Measurements from ENCODE around the gene CCDC183. TPM values are rescaled to one million over a fixed set of nuclear protein-coding genes. Genes with fewer than 3 reads are reported as not detected.

The CCDC183 gene
- total RNA-seq, 1 experiment from 2014 or later, result 1.1 TPM

DNA sequence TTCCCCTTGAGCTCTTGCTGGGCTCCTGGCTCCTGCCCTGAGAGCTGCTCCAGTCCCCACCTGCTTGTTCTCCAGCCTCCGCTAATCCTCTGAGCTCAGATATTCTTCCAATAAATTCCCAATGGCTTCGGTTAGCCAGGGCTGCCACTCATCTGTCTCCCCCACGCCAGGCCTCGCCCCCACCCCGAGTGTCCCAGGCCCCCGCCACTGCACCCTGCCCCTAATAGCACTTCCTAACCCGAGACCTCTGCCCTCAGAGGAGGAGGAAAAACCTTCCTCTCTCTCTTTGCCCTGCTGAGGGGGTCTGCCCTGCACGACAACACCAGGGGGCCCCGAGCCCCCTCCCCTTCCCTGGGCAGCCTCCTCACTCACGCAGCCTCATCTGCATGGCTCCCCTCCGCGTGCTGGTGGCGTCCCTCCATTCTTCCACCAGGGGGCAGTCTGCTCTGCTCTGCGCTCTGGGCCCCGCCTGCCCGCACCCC lies 26.4 kb upstream of the CCDC183 start:
- no peak overlapping the region for H2BK20ac ChIP-seq (ENCODE audit: low read depth, low read length, poor library complexity, severe bottlenecking)
- no CpG with 5 or more reads among the region's 16 CpGs for WGBS (ENCODE audit: extremely low coverage, insufficient read length, low lambda C conversion rate)
- no peak overlapping the region for H3K4ac ChIP-seq (ENCODE audit: low read depth, low read length)
- no peaks in the 10 kb centered on the region for H3K79me2 ChIP-seq (ENCODE audit: insufficient read depth, low read length)
- no peak overlapping the region for H3K23ac ChIP-seq (ENCODE audit: insufficient read length, low read depth, low read length)
- no peak overlapping the region for H3T11ph ChIP-seq (ENCODE audit: low read length)
- peak overlapping the region; percentile 34 for H3K18ac ChIP-seq (ENCODE audit: insufficient read length, low read depth, low read length)
- no peaks in the 10 kb centered on the region for H3K4me1 ChIP-seq (ENCODE audit: insufficient read depth, low read length)
- Mint-ChIP-seq H3K36me3 (ENCODE audit: insufficient read depth in 1 of 3, low read depth in 3 of 3) (peaks cover 7 to 12% (median 11%) of the 10 kb centered on the region in 3 experiments), H3K27me3 (ENCODE audit: low read depth) (peaks cover 30% of the 10 kb centered on the region), H3K4me3 (peak overlapping the region; percentile 53 to 73), H3K27ac (peak overlapping the region in 1 of 3 experiments; percentile 48; a peak in 2 of 7 replicates), H3K4me1 (peaks cover 6 to 9% of the 10 kb centered on the region in 2 experiments), H3K9me3 (peaks cover 13 to 16% of the 10 kb centered on the region in 2 experiments)
- H2BK12ac ChIP-seq (ENCODE audit: insufficient read length, low read depth, low read length), result no peak overlapping the region
- DNase-seq, result peak; percentile 88
- no peak overlapping the region for H2BK120ac ChIP-seq (ENCODE audit: low read depth, low read length, poor library complexity, severe bottlenecking)
- H4K5ac ChIP-seq (ENCODE audit: insufficient read length, low read depth, low read length), result no peak overlapping the region
- no peak overlapping the region for H3K9ac ChIP-seq (ENCODE audit: extremely low read depth, insufficient read length, low read length)
- H3K9me3 ChIP-seq (ENCODE audit: control insufficient read depth, low read depth, low read length), result no peaks in the 10 kb centered on the region
- H2AFZ ChIP-seq (ENCODE audit: low read length), result no peak overlapping the region
- H4K8ac ChIP-seq (replicated peaks; ENCODE audit: insufficient read length, low read depth, low read length), result no peak overlapping the region
- H2AK5ac ChIP-seq (ENCODE audit: insufficient read length, low read length), result no peak overlapping the region
- H3K14ac ChIP-seq (ENCODE audit: insufficient read depth, low read length), result 0 out of 2 replicates have a peak overlapping the region, but pooled peaks have one; percentile 13
- H3K79me1 ChIP-seq (ENCODE audit: insufficient read depth, low read depth, low read length, poor library complexity, severe bottlenecking), result no peaks in the 10 kb centered on the region
- H2BK15ac ChIP-seq (ENCODE audit: low read depth, low read length), result no peak overlapping the region
- peak overlapping the region; percentile 69 for H3K4me2 ChIP-seq (ENCODE audit: insufficient read depth, insufficient read length, low read length)
- TF ChIP-seq, protein P1, sequence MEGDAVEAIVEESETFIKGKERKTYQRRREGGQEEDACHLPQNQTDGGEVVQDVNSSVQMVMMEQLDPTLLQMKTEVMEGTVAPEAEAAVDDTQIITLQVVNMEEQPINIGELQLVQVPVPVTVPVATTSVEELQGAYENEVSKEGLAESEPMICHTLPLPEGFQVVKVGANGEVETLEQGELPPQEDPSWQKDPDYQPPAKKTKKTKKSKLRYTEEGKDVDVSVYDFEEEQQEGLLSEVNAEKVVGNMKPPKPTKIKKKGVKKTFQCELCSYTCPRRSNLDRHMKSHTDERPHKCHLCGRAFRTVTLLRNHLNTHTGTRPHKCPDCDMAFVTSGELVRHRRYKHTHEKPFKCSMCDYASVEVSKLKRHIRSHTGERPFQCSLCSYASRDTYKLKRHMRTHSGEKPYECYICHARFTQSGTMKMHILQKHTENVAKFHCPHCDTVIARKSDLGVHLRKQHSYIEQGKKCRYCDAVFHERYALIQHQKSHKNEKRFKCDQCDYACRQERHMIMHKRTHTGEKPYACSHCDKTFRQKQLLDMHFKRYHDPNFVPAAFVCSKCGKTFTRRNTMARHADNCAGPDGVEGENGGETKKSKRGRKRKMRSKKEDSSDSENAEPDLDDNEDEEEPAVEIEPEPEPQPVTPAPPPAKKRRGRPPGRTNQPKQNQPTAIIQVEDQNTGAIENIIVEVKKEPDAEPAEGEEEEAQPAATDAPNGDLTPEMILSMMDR (conservative IDR thresholded peaks at IDR 0.05), result peak; percentile 60; the same call in 2 of the 3 replicates
- no peak overlapping the region for H2BK5ac ChIP-seq (ENCODE audit: insufficient read length, low read length)
- H3K56ac ChIP-seq (ENCODE audit: insufficient read length, low read depth, low read length), result no peak overlapping the region
- H4K20me1 ChIP-seq (ENCODE audit: control insufficient read depth, insufficient read depth, insufficient read length), result no peaks in the 10 kb centered on the region
- no peaks in the 10 kb centered on the region for H3K27me3 ChIP-seq (ENCODE audit: insufficient read depth, low read length)
- no peak overlapping the region for H3K27ac ChIP-seq (ENCODE audit: insufficient read length, low read depth, low read length)
- H4K91ac ChIP-seq (ENCODE audit: insufficient read length, low read depth, low read length), result no peak overlapping the region
- H3K23me2 ChIP-seq (ENCODE audit: insufficient read length, low read depth, low read length, poor library complexity, severe bottlenecking), result no peaks in the 10 kb centered on the region
